B cell (primary cell): ENCODE data around the gene CCDC187.

Experiments used
- EZH2 ChIP-seq: IDR thresholded peaks from 2 replicates; pipeline ENCODE4 v1.6.1; 2012; ENCODE audit warnings: borderline replicate concordance, low read depth, mild to moderate bottlenecking, moderate library complexity, low read length; ENCODE audit not compliant: insufficient read depth, poor library complexity, severe bottlenecking
- TF ChIP-seq, protein P1 (sequence below): fragments of 200-600 bp; IDR thresholded peaks from one replicate; pipeline ENCODE4 v1.8.0; 2022; ENCODE audit warnings: antibody characterized with exemption, mild to moderate bottlenecking

DNA sequence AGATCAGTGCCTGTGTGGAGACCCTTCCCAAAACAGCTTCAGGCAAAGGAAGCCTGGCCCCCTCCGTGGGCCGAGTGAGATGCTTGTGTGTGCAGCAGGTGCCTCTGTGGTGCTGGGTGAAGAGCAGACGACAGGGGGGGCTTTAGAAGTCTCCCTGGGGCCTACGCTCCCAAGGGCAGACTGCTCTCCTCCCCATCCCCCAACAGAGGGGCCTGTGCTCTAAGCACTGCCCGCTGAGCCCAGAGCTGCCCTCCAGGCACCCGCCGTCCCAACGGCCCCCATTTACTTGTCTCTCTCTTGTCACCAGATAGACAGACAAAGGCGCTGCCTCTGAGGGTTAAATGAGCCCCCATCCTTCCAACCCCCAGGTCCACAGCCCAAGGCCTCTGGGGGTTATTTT, 96.3 kb downstream of the CCDC187 start:
- TF ChIP-seq, protein P1, sequence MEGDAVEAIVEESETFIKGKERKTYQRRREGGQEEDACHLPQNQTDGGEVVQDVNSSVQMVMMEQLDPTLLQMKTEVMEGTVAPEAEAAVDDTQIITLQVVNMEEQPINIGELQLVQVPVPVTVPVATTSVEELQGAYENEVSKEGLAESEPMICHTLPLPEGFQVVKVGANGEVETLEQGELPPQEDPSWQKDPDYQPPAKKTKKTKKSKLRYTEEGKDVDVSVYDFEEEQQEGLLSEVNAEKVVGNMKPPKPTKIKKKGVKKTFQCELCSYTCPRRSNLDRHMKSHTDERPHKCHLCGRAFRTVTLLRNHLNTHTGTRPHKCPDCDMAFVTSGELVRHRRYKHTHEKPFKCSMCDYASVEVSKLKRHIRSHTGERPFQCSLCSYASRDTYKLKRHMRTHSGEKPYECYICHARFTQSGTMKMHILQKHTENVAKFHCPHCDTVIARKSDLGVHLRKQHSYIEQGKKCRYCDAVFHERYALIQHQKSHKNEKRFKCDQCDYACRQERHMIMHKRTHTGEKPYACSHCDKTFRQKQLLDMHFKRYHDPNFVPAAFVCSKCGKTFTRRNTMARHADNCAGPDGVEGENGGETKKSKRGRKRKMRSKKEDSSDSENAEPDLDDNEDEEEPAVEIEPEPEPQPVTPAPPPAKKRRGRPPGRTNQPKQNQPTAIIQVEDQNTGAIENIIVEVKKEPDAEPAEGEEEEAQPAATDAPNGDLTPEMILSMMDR: no peak
- TF ChIP-seq EZH2: no peak
